Fibroblast of lung (primary cell): Measurements from ENCODE around the gene OLA1. TPM values are rescaled to one million over a fixed set of nuclear protein-coding genes. Genes with fewer than 3 reads are reported as not detected.

Experiments
- DNase-seq, 2 donors: peaks; one replicate each; pipeline versions ENCODE4 v3.0.0 to v3.0.0-alpha.2; 2010; ENCODE audit warnings: low read depth in 2 of 2
- H2AFZ ChIP-seq: 2 replicates; pipeline ENCODE4 v1.5.1; 2012; ENCODE audit warnings: low read length, control low read depth, inconsistent platforms
- H3K27ac ChIP-seq: 2 replicates; pipeline ENCODE4 v1.5.1; 2011; ENCODE audit warnings: low read length, control low read depth; ENCODE audit not compliant: insufficient read depth
- H3K27me3 ChIP-seq: 2 replicates; pipeline ENCODE4 v1.5.1; 2011; ENCODE audit warnings: mild to moderate bottlenecking, low read length; ENCODE audit not compliant: control insufficient read depth, insufficient read depth
- H3K36me3 ChIP-seq: 2 replicates; pipeline ENCODE4 v1.5.1; 2011; ENCODE audit warnings: low read length; ENCODE audit not compliant: control insufficient read depth, insufficient read depth
- H3K4me1 ChIP-seq: 2 replicates; pipeline ENCODE4 v1.5.1; 2011; ENCODE audit warnings: low read length; ENCODE audit not compliant: control insufficient read depth, insufficient read depth; ENCODE audit errors: extremely low read depth
- H3K4me2 ChIP-seq: 2 replicates; pipeline ENCODE4 v1.5.1; 2011; ENCODE audit warnings: low read length, control low read depth; ENCODE audit not compliant: insufficient read depth; ENCODE audit errors: extremely low read depth
- H3K4me3 ChIP-seq, 4 experiments: fragments of 200-600 bp in 1 of 4; sonication (generic) in 1 of 4; replicated peaks in 1 of 4; 2 replicates each; pipeline ENCODE4 v1.5.1; 2011 to 2016; ENCODE audit warnings: low read length in 4 of 4, low read depth in 3 of 4, mild to moderate bottlenecking in 3 of 4, control low read depth in 2 of 4, inconsistent platforms in 1 of 4, mixed read lengths in 1 of 4; ENCODE audit not compliant: insufficient read depth in 1 of 4; ENCODE audit errors: control extremely low read depth in 1 of 4
- H3K79me2 ChIP-seq: 2 replicates; pipeline ENCODE4 v1.5.1; 2012; ENCODE audit warnings: mild to moderate bottlenecking, low read length, inconsistent platforms; ENCODE audit not compliant: control insufficient read depth, insufficient read depth
- H3K9ac ChIP-seq: 2 replicates; pipeline ENCODE4 v1.5.1; 2011; ENCODE audit warnings: mild to moderate bottlenecking, low read length, control low read depth; ENCODE audit not compliant: insufficient read depth
- H3K9me3 ChIP-seq: 2 replicates; pipeline ENCODE4 v1.5.1; 2012; ENCODE audit warnings: low read depth, low read length; ENCODE audit not compliant: control insufficient read depth, insufficient read depth
- H4K20me1 ChIP-seq: 2 replicates; pipeline ENCODE4 v1.5.1; 2011; ENCODE audit warnings: low read length; ENCODE audit not compliant: control insufficient read depth, insufficient read depth; ENCODE audit errors: extremely low read depth
- CTCF ChIP-seq, 2 donors: IDR thresholded peaks in 1 of 2; conservative IDR thresholded peaks in 1 of 2; 1 replicate in 1 of 2; 2 replicates in 1 of 2; pipeline ENCODE4 v1.5.1; 2011 to 2012; ENCODE audit warnings: low read length in 2 of 2, control low read depth in 1 of 2, inconsistent platforms in 1 of 2, low read depth in 1 of 2, mild to moderate bottlenecking in 1 of 2
- EZH2 ChIP-seq: IDR thresholded peaks from 2 replicates; pipeline ENCODE4 v1.5.1; 2012; ENCODE audit warnings: low read length, control low read depth, mild to moderate bottlenecking; ENCODE audit errors: missing control alignments
- polyA plus RNA-seq, 2 donors: library from polyadenylated mRNA; depleted of rRNA in 1 of 2; stranded (reverse) in 1 of 2; unstranded in 1 of 2; fragments of >200 nt; gene quantifications; 2 replicates each; pipeline ENCODE4 v1.2.1, GENCODE V29; 2011 to 2012; ENCODE audit warnings: missing spikeins in 1 of 2
- total RNA-seq: library from RNA; depleted of rRNA; stranded (reverse); fragments of >200 nt; gene quantifications from 2 replicates; pipeline ENCODE4 v1.2.1, GENCODE V29; 2014

OLA1 gene
- total and polyA plus RNA-seq, 2 donors (not counting 1 experiment from before 2014, with no cell fraction given), result 74.3 to 91.4 TPM

- no peaks in the 10 kb centered on the region for H3K9me3 ChIP-seq
- H3K9ac ChIP-seq, result no peak overlapping the region
- no peak overlapping the region for H3K4me3 ChIP-seq
- H3K36me3 ChIP-seq, result no peaks in the 10 kb centered on the region
- H3K27ac ChIP-seq, result no peak overlapping the region
- no peaks in the 10 kb centered on the region for H4K20me1 ChIP-seq
- TF ChIP-seq CTCF (conservative IDR thresholded peaks at IDR 0.05 in 1 of 2, IDR thresholded peaks at IDR 0.05 in 1 of 2; ENCODE audit: low read depth in 1 of 2, low read length in 2 of 2) (no peak), EZH2 (no peak)
- no peak for DNase-seq
- no peaks in the 10 kb centered on the region for H3K4me1 ChIP-seq
- no peaks in the 10 kb centered on the region for H3K79me2 ChIP-seq
- no peaks in the 10 kb centered on the region for H3K27me3 ChIP-seq
- no peak overlapping the region for H3K4me2 ChIP-seq
- no peak overlapping the region for H2AFZ ChIP-seq
These were observed 5.9 kb upstream of the OLA1 start for GRCh38 chr2:174254267-174254666.

GRCh38 chr2:174248998-174249592, 763 bp upstream of the OLA1 start:
- no peaks in the 10 kb centered on the region for H3K36me3 ChIP-seq
- H3K4me2 ChIP-seq, result peak overlapping the region; percentile 94
- peak overlapping the region; percentile 60 to 93 (median 72) for H3K4me3 ChIP-seq
- peaks cover 4% of the 10 kb centered on the region for H3K4me1 ChIP-seq
- no peak for DNase-seq
- peaks cover 26% of the 10 kb centered on the region for H3K79me2 ChIP-seq
- no peaks in the 10 kb centered on the region for H3K27me3 ChIP-seq
- peak overlapping the region; percentile 98 for H2AFZ ChIP-seq
- TF ChIP-seq CTCF (conservative IDR thresholded peaks at IDR 0.05 in 1 of 2, IDR thresholded peaks at IDR 0.05 in 1 of 2; ENCODE audit: low read depth in 1 of 2, low read length in 2 of 2) (no peak), EZH2 (no peak)
- no peaks in the 10 kb centered on the region for H3K9me3 ChIP-seq
- H3K27ac ChIP-seq, result peak overlapping the region; percentile 74
- H4K20me1 ChIP-seq, result no peaks in the 10 kb centered on the region
- peak overlapping the region; percentile 69 for H3K9ac ChIP-seq

- H3K9ac ChIP-seq, result peak overlapping the region; percentile 75
- H3K27me3 ChIP-seq, result no peaks in the 10 kb centered on the region
- H3K9me3 ChIP-seq, result no peaks in the 10 kb centered on the region
- H3K79me2 ChIP-seq, result peaks cover 36% of the 10 kb centered on the region
- H4K20me1 ChIP-seq, result no peaks in the 10 kb centered on the region
- TF ChIP-seq CTCF (conservative IDR thresholded peaks at IDR 0.05 in 1 of 2, IDR thresholded peaks at IDR 0.05 in 1 of 2; ENCODE audit: low read depth in 1 of 2, low read length in 2 of 2) (no peak), EZH2 (no peak)
- peak overlapping the region; percentile 70 for H3K27ac ChIP-seq
- peaks cover 4% of the 10 kb centered on the region for H3K4me1 ChIP-seq
- peak; percentile 16 to 25 for DNase-seq
- no peaks in the 10 kb centered on the region for H3K36me3 ChIP-seq
- H3K4me3 ChIP-seq, result peak overlapping the region; percentile 66 to 93 (median 81)
- H2AFZ ChIP-seq, result peak overlapping the region; percentile 19
- H3K4me2 ChIP-seq, result peak overlapping the region; percentile 84
These were observed 702 bp downstream of the OLA1 start for GRCh38 chr2:174247474-174248186.
